ENCODE results near the gene HSP90AA1. TPM values are rescaled to one million over a fixed set of nuclear protein-coding genes. Genes with fewer than 3 reads are reported as not detected.
"Not testable (repeated sequence)": the region's sequence is repeated elsewhere in the genome, so short reads cannot be mapped to it uniquely, and the experiment has no call there.

HSP90AA1 gene
- 1,038 and 1,111 TPM in 2 replicates for total RNA-seq (2022)
- Bru-seq, nascent RNA: percentile 93 among the genes with signal in this experiment
- percentile 100 among the genes with signal in this experiment for BruChase-seq, experiment 1, labeled RNA remaining after a 6-hour chase
- percentile 99 among the genes with signal in this experiment for BruChase-seq, experiment 2, labeled RNA remaining after a 2-hour chase
- long read RNA-seq, transcript HSP90AA1-205 (2 exons, 429 nt): minor isoform, 217 of 1,025 reads
- long read RNA-seq, transcript HSP90AA1-201 (11 exons, 3,379 nt): major isoform, 463 of 1,025 reads
- long read RNA-seq, partial matches to known transcripts: 278 of 1,025 reads
- long read RNA-seq, other reads (novel, unspliced or antisense): 63 of 1,025 reads

- H3K4me3 Mint-ChIP-seq (ENCODE audit: low read depth, unreplicated experiment): peak within 1 kb of the TSS; percentile 71
- H3K9me3 Mint-ChIP-seq (ENCODE audit: low read depth, unreplicated experiment): no peaks in the 10 kb centered on the region
- TF ChIP-seq CTCF (IDR thresholded peaks at IDR 0.05; ENCODE audit: unreplicated experiment): no peak
- intact Hi-C loops (cut with micrococcal nuclease; ENCODE audit: unreplicated experiment): no loop called here
- no peaks in the 10 kb centered on the region for H3K27me3 Mint-ChIP-seq (ENCODE audit: unreplicated experiment)
- peak; percentile 96 for DNase-seq
- CTCF ChIA-PET: interaction anchor here (1.2 kb wide), 1 partner anchor 16 kb away, joined by 3 read pairs; no protein-coding TSS in a partner anchor
- H3K36me3 Mint-ChIP-seq (ENCODE audit: insufficient read depth, unreplicated experiment): peaks cover 78% of the 10 kb centered on the region
- BruUV-seq (replicated peaks): no TSS peak
- peaks cover 37% of the 10 kb centered on the region for H3K4me1 Mint-ChIP-seq (ENCODE audit: low read depth, unreplicated experiment)
- peak within 1 kb of the TSS; percentile 89 for H3K27ac Mint-ChIP-seq (ENCODE audit: unreplicated experiment)
Measured at GRCh38 chr14:102086972-102087761, at the start of gene HSP90AA1. TSS of gene HSP90AA1 (minus strand) at chr14:102087044. CDS start at chr14:102086378, 666 bp downstream.

- H3K4me1 Mint-ChIP-seq (ENCODE audit: low read depth, unreplicated experiment); H3K27ac Mint-ChIP-seq (ENCODE audit: unreplicated experiment); DNase-seq; CTCF ChIA-PET; H3K4me3 Mint-ChIP-seq (ENCODE audit: low read depth, unreplicated experiment); BruUV-seq (replicated peaks); H3K27me3 Mint-ChIP-seq (ENCODE audit: unreplicated experiment); H3K9me3 Mint-ChIP-seq (ENCODE audit: low read depth, unreplicated experiment); intact Hi-C loops (cut with micrococcal nuclease; ENCODE audit: unreplicated experiment): not testable (repeated sequence)
- H3K36me3 Mint-ChIP-seq (ENCODE audit: insufficient read depth, unreplicated experiment): peaks cover 29% of the 10 kb centered on the region
Measured at GRCh38 chr14:102135456-102135855, 48.6 kb upstream of the HSP90AA1 start.

- H3K4me3 Mint-ChIP-seq (ENCODE audit: low read depth, unreplicated experiment); DNase-seq; H3K27me3 Mint-ChIP-seq (ENCODE audit: unreplicated experiment); H3K9me3 Mint-ChIP-seq (ENCODE audit: low read depth, unreplicated experiment); intact Hi-C loops (cut with micrococcal nuclease; ENCODE audit: unreplicated experiment); H3K27ac Mint-ChIP-seq (ENCODE audit: unreplicated experiment); H3K4me1 Mint-ChIP-seq (ENCODE audit: low read depth, unreplicated experiment); BruUV-seq (replicated peaks): not testable (repeated sequence)
- CTCF ChIA-PET: interaction anchor here (0.6 kb wide), 1 partner anchor 60 kb away, joined by 3 read pairs; no protein-coding TSS in a partner anchor
- H3K36me3 Mint-ChIP-seq (ENCODE audit: insufficient read depth, unreplicated experiment): peaks cover 21% of the 10 kb centered on the region
Measured at GRCh38 chr14:102134719-102135118, 47.9 kb upstream of the HSP90AA1 start.

GRCh38 chr14:102134021-102134420 lies 47.2 kb upstream of the HSP90AA1 start:
- DNase-seq; H3K4me3 Mint-ChIP-seq (ENCODE audit: low read depth, unreplicated experiment); intact Hi-C loops (cut with micrococcal nuclease; ENCODE audit: unreplicated experiment); BruUV-seq (replicated peaks); H3K27me3 Mint-ChIP-seq (ENCODE audit: unreplicated experiment); H3K9me3 Mint-ChIP-seq (ENCODE audit: low read depth, unreplicated experiment); H3K4me1 Mint-ChIP-seq (ENCODE audit: low read depth, unreplicated experiment); H3K27ac Mint-ChIP-seq (ENCODE audit: unreplicated experiment); CTCF ChIA-PET: not testable (repeated sequence)
- H3K36me3 Mint-ChIP-seq (ENCODE audit: insufficient read depth, unreplicated experiment): peaks cover 14% of the 10 kb centered on the region

GRCh38 chr14:102131741-102132140 lies 44.9 kb upstream of the HSP90AA1 start:
- H3K27me3 Mint-ChIP-seq (ENCODE audit: unreplicated experiment): no peaks in the 10 kb centered on the region
- H3K4me1 Mint-ChIP-seq (ENCODE audit: low read depth, unreplicated experiment): peaks cover 14% of the 10 kb centered on the region
- peaks cover 8% of the 10 kb centered on the region for H3K36me3 Mint-ChIP-seq (ENCODE audit: insufficient read depth, unreplicated experiment)
- no peak overlapping the region for H3K4me3 Mint-ChIP-seq (ENCODE audit: low read depth, unreplicated experiment)
- intact Hi-C loops (cut with micrococcal nuclease; ENCODE audit: unreplicated experiment): no loop called here
- H3K27ac Mint-ChIP-seq (ENCODE audit: unreplicated experiment): no peak overlapping the region
- CTCF ChIA-PET: no interaction called here
- no TSS peak for BruUV-seq (replicated peaks)
- TF ChIP-seq CTCF (IDR thresholded peaks at IDR 0.05; ENCODE audit: unreplicated experiment): no peak
- H3K9me3 Mint-ChIP-seq (ENCODE audit: low read depth, unreplicated experiment): no peaks in the 10 kb centered on the region
- no peak for DNase-seq
